B cell (primary cell): ENCODE results near the gene LMNB1.

Experiments used
- EZH2 ChIP-seq: IDR thresholded peaks from 2 replicates; pipeline ENCODE4 v1.6.1; 2012; ENCODE audit warnings: borderline replicate concordance, low read depth, mild to moderate bottlenecking, moderate library complexity, low read length; ENCODE audit not compliant: insufficient read depth, poor library complexity, severe bottlenecking
- TF ChIP-seq, protein P1 (sequence below): fragments of 200-600 bp; IDR thresholded peaks from one replicate; pipeline ENCODE4 v1.8.0; 2022; ENCODE audit warnings: antibody characterized with exemption, mild to moderate bottlenecking

DNA sequence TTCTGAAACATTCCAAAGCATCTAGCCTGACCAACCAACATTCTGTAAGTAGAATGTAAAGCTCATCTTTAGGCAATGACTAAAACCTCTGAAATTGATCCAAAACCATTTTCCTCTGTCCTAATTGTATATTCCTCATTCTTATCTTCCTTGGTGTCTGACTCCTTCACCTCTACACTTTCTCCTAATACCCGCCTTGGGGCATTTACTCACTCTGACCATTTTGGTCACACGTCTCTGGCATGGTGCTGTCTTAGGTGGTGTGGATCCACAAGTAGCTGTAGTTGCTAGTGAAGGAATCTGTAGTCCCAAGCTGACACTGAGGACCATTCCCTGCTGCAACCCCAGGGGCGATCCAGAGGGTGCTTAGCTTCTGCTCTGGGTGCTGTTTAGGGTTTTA is 40.8 kb upstream of the LMNB1 start:
- TF ChIP-seq, protein P1, sequence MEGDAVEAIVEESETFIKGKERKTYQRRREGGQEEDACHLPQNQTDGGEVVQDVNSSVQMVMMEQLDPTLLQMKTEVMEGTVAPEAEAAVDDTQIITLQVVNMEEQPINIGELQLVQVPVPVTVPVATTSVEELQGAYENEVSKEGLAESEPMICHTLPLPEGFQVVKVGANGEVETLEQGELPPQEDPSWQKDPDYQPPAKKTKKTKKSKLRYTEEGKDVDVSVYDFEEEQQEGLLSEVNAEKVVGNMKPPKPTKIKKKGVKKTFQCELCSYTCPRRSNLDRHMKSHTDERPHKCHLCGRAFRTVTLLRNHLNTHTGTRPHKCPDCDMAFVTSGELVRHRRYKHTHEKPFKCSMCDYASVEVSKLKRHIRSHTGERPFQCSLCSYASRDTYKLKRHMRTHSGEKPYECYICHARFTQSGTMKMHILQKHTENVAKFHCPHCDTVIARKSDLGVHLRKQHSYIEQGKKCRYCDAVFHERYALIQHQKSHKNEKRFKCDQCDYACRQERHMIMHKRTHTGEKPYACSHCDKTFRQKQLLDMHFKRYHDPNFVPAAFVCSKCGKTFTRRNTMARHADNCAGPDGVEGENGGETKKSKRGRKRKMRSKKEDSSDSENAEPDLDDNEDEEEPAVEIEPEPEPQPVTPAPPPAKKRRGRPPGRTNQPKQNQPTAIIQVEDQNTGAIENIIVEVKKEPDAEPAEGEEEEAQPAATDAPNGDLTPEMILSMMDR, result no peak
- TF ChIP-seq EZH2, result no peak
